GM23248 (cell line): ENCODE data around the gene ATP5F1B.

Source experiments
- EZH2 ChIP-seq: fragments of 200-600 bp; sonication (generic); IDR thresholded peaks from 2 replicates; pipeline ENCODE4 v1.6.1; 2018; ENCODE audit warnings: antibody characterized with exemption, mild to moderate bottlenecking; ENCODE audit not compliant: insufficient read depth, poor library complexity, severe bottlenecking
- EZH2phosphoT487 ChIP-seq: fragments of 200-600 bp; sonication (generic); IDR thresholded peaks from 2 replicates; pipeline ENCODE4 v1.6.1; 2018; ENCODE audit warnings: antibody characterized with exemption, moderate library complexity, mild to moderate bottlenecking, low read depth; ENCODE audit not compliant: insufficient read depth

- TF ChIP-seq EZH2 (no peak), EZH2phosphoT487 (no peak)
These were observed 12.1 kb downstream of the ATP5F1B start for GRCh38 chr12:56633468-56634241.
